ENCODE results near the gene CHMP2B.
A peak's percentile ranks its signal among the peaks of the same experiment; 100 is the strongest.

Gene CHMP2B

GRCh38 chr3:87225659-87226058, 1.4 kb upstream of the CHMP2B start:
- DNase-seq (ENCODE audit: low read depth) = peak; percentile 15
- H3K4me3 ChIP-seq (replicated peaks; ENCODE audit: low read depth, low read length) = no peak overlapping the region
- no peak for TF ChIP-seq CTCF (IDR thresholded peaks at IDR 0.05; ENCODE audit: low read length, missing control alignments)

- peak; percentile 6 for DNase-seq (ENCODE audit: low read depth)
- no peak for TF ChIP-seq CTCF (IDR thresholded peaks at IDR 0.05; ENCODE audit: low read length, missing control alignments)
Measured at GRCh38 chr3:87227835-87228144, 681 bp downstream of the CHMP2B start.

GRCh38 chr3:87228316-87228715, 1.2 kb downstream of the CHMP2B start:
- peak overlapping the region; percentile 95 for H3K4me3 ChIP-seq (replicated peaks; ENCODE audit: low read depth, low read length)
- peak; percentile 44 for DNase-seq (ENCODE audit: low read depth)
- no peak for TF ChIP-seq CTCF (IDR thresholded peaks at IDR 0.05; ENCODE audit: low read length, missing control alignments)

More at GRCh38 chr3:87227835-87228144, 681 bp downstream of the CHMP2B start:
- H3K4me3 ChIP-seq (replicated peaks; ENCODE audit: low read depth, low read length) = peak overlapping the region; percentile 95

- no peak overlapping the region for H3K4me3 ChIP-seq (replicated peaks; ENCODE audit: low read depth, low read length)
- no peak for DNase-seq (ENCODE audit: low read depth)
- no peak for TF ChIP-seq CTCF (IDR thresholded peaks at IDR 0.05; ENCODE audit: low read length, missing control alignments)
Measured at GRCh38 chr3:87229113-87229512, 2.0 kb downstream of the CHMP2B start.

- no peak overlapping the region for H3K4me3 ChIP-seq (replicated peaks; ENCODE audit: low read depth, low read length)
- DNase-seq (ENCODE audit: low read depth) = no peak
- no peak for TF ChIP-seq CTCF (IDR thresholded peaks at IDR 0.05; ENCODE audit: low read length, missing control alignments)
Measured at GRCh38 chr3:87233805-87234204, 6.7 kb downstream of the CHMP2B start.

GRCh38 chr3:87236093-87236492, 9.0 kb downstream of the CHMP2B start:
- DNase-seq (ENCODE audit: low read depth) = no peak
- no peak for TF ChIP-seq CTCF (IDR thresholded peaks at IDR 0.05; ENCODE audit: low read length, missing control alignments)
- H3K4me3 ChIP-seq (replicated peaks; ENCODE audit: low read depth, low read length) = no peak overlapping the region

GRCh38 chr3:87246662-87247429, 19.7 kb downstream of the CHMP2B start:
- no peak for TF ChIP-seq CTCF (IDR thresholded peaks at IDR 0.05; ENCODE audit: low read length, missing control alignments)
- no peak for DNase-seq (ENCODE audit: low read depth)
- no peak overlapping the region for H3K4me3 ChIP-seq (replicated peaks; ENCODE audit: low read depth, low read length)
